Smooth muscle cell (in vitro differentiated cells): ENCODE measurements around the gene CEACAM20. TPM values are rescaled to one million over a fixed set of nuclear protein-coding genes. Genes with fewer than 3 reads are reported as not detected.
"Not testable (repeated sequence)": the region's sequence is repeated elsewhere in the genome, so short reads cannot be mapped to it uniquely, and the experiment has no call there.

Source experiments
- DNase-seq: peaks from one replicate; lab custom pipeline; 2025; ENCODE audit not compliant: unreplicated experiment; lab: John Stamatoyannopoulos, UW
- H2AFZ ChIP-seq: fragments of 200-600 bp; sonication (generic); 2 replicates; pipeline ENCODE4 v1.6.0; 2016; ENCODE audit warnings: antibody characterized with exemption, low read depth, mild to moderate bottlenecking
- H3F3A ChIP-seq: fragments of 200-600 bp; sonication (generic); 2 replicates; pipeline ENCODE4 v1.6.0; 2017; ENCODE audit warnings: antibody characterized with exemption, low read depth
- H3K27ac ChIP-seq: fragments of 200-600 bp; sonication (generic); 2 replicates; pipeline ENCODE4 v1.5.1; 2016; ENCODE audit warnings: low read depth, mild to moderate bottlenecking
- H3K27me3 ChIP-seq: fragments of 200-600 bp; sonication (generic); 2 replicates; pipeline ENCODE4 v1.6.1; 2016; ENCODE audit warnings: low read depth, mild to moderate bottlenecking
- H3K36me3 ChIP-seq: fragments of 200-600 bp; sonication (generic); 2 replicates; pipeline ENCODE4 v1.5.1; 2016; ENCODE audit warnings: low read depth
- H3K4me1 ChIP-seq: fragments of 200-600 bp; sonication (generic); 2 replicates; pipeline ENCODE4 v1.5.1; 2016; ENCODE audit warnings: low read depth
- H3K4me2 ChIP-seq: fragments of 200-600 bp; sonication (generic); 2 replicates; pipeline ENCODE4 v1.6.0; 2016; ENCODE audit warnings: mild to moderate bottlenecking
- H3K4me3 ChIP-seq: fragments of 200-600 bp; sonication (generic); 2 replicates; pipeline ENCODE4 v1.5.1; 2016; ENCODE audit warnings: mild to moderate bottlenecking
- H3K79me2 ChIP-seq: fragments of 200-600 bp; sonication (generic); 2 replicates; pipeline ENCODE4 v1.6.0; 2016; ENCODE audit warnings: low read depth, mild to moderate bottlenecking
- H3K9ac ChIP-seq: fragments of 200-600 bp; sonication (generic); 2 replicates; pipeline ENCODE4 v1.6.0; 2016; ENCODE audit warnings: low read depth
- H3K9me3 ChIP-seq: fragments of 200-600 bp; sonication (generic); replicated peaks from 2 replicates; pipeline ENCODE4 v1.5.1; 2016; ENCODE audit warnings: low read depth
- H4K20me1 ChIP-seq: fragments of 200-600 bp; sonication (generic); 2 replicates; pipeline ENCODE4 v1.6.0; 2016; ENCODE audit warnings: low read depth
- CTCF ChIP-seq: fragments of 200-600 bp; sonication (generic); IDR thresholded peaks from 2 replicates; pipeline ENCODE4 v1.5.1; 2017; ENCODE audit warnings: borderline replicate concordance, mild to moderate bottlenecking, antibody characterized with exemption; ENCODE audit not compliant: insufficient read depth, poor library complexity, severe bottlenecking
- WGBS: methylation state at CpG from one replicate; pipeline ENCODE4 v1.1.7; 2016; ENCODE audit warnings: low lambda C conversion rate; 5-methylcytosine and 5-hydroxymethylcytosine counted together
- polyA plus RNA-seq: library from polyadenylated mRNA; unstranded; fragments of >200 nt; fragmentation: Nextera tagmentation; extraction: Ambion mirVana; gene quantifications from 2 replicates; pipeline ENCODE4 v1.2.1, GENCODE V29; 2016
- total RNA-seq: library from RNA; depleted of rRNA; stranded (reverse); fragments of >200 nt; gene quantifications from 2 replicates; pipeline ENCODE4 v1.2.3, GENCODE V29; 2014

CEACAM20 gene
- total and polyA plus RNA-seq, 2 experiments from 2014 or later: not detected

- Histone ChIP-seq H2AFZ (no peak overlapping the region), H3K27ac (no peak overlapping the region)
- WGBS: 85% methylated on average over 5 of the region's 5 CpGs
Observed at GRCh38 chr19:44551850-44552249, 22.4 kb upstream of the CEACAM20 start.

DNA sequence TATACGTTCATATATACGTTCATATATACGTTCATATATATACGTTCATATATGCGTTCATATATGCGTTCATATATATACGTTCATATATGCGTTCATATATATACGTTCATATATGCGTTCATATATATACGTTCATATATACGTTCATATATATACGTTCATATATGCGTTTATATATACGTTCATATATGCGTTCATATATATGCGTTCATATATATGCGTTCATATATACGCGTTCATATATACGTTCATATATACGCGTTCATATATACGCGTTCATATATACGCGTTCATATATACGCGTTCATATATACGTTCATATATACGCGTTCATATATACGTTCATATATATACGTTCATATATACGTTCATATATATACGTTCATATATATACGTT, 21.5 kb upstream of the CEACAM20 start:
- H4K20me1 ChIP-seq, H3K4me2 ChIP-seq, H3K79me2 ChIP-seq, DNase-seq, H3K9me3 ChIP-seq, H3K27ac ChIP-seq, H3K4me1 ChIP-seq, H3F3A ChIP-seq, H3K4me3 ChIP-seq, H3K27me3 ChIP-seq, H3K36me3 ChIP-seq, H2AFZ ChIP-seq, H3K9ac ChIP-seq: not testable (repeated sequence)
- WGBS: 89% methylated on average over 37 of the region's 37 CpGs

More at GRCh38 chr19:44551850-44552249, 22.4 kb upstream of the CEACAM20 start:
- H3K4me3 ChIP-seq: no peak overlapping the region
- TF ChIP-seq CTCF: no peak
- H3K36me3 ChIP-seq: no peaks in the 10 kb centered on the region
- no peak overlapping the region for H3K9ac ChIP-seq
- no peak overlapping the region for H3K4me2 ChIP-seq
- no peaks in the 10 kb centered on the region for H3F3A ChIP-seq
- no peaks in the 10 kb centered on the region for H4K20me1 ChIP-seq
- no peaks in the 10 kb centered on the region for H3K9me3 ChIP-seq
- no peaks in the 10 kb centered on the region for H3K27me3 ChIP-seq
- H3K79me2 ChIP-seq: no peaks in the 10 kb centered on the region
- H3K4me1 ChIP-seq: no peaks in the 10 kb centered on the region
- no peak for DNase-seq

DNA sequence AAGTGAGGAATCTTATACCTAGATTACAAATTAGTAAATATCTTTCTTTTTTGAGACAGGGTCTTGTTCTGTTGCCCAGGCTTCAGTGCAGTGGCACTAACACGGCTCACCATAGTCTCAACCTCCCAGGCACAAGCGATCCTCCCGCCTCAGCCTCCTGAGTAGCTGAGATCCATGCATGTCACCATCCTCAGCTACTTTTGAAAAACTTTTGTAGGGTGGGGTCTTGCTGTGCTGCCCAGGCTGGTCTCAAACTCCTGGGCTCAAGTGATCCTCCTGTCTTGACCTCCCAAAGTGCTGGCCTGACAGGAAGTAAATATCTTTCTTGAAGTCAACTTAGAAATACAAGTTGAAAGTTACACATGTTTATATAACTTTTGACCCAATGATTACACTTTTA, 20.0 kb upstream of the CEACAM20 start:
- no peak for TF ChIP-seq CTCF
- H3K9me3 ChIP-seq: no peaks in the 10 kb centered on the region
- no peak overlapping the region for H3K4me2 ChIP-seq
- no peaks in the 10 kb centered on the region for H3K36me3 ChIP-seq
- WGBS: 94% methylated on average over 3 of the region's 3 CpGs
- DNase-seq: no peak
- no peaks in the 10 kb centered on the region for H4K20me1 ChIP-seq
- no peaks in the 10 kb centered on the region for H3K27me3 ChIP-seq
- H3F3A ChIP-seq: no peaks in the 10 kb centered on the region
- no peak overlapping the region for H3K27ac ChIP-seq
- H3K79me2 ChIP-seq: no peaks in the 10 kb centered on the region
- H3K4me1 ChIP-seq: no peaks in the 10 kb centered on the region
- no peak overlapping the region for H3K9ac ChIP-seq
- no peak overlapping the region for H3K4me3 ChIP-seq
- no peak overlapping the region for H2AFZ ChIP-seq

- 56% methylated on average over 4 of the region's 4 CpGs for WGBS
- no peak for DNase-seq
- no peaks in the 10 kb centered on the region for H3F3A ChIP-seq
- H3K79me2 ChIP-seq: no peaks in the 10 kb centered on the region
- no peak overlapping the region for H3K27ac ChIP-seq
- no peaks in the 10 kb centered on the region for H3K4me1 ChIP-seq
- H3K36me3 ChIP-seq: no peaks in the 10 kb centered on the region
- H3K4me2 ChIP-seq: no peak overlapping the region
- no peaks in the 10 kb centered on the region for H4K20me1 ChIP-seq
- no peak for TF ChIP-seq CTCF
- H2AFZ ChIP-seq: no peak overlapping the region
- H3K9me3 ChIP-seq: no peaks in the 10 kb centered on the region
- H3K27me3 ChIP-seq: no peaks in the 10 kb centered on the region
- H3K4me3 ChIP-seq: no peak overlapping the region
- H3K9ac ChIP-seq: no peak overlapping the region
Observed at GRCh38 chr19:44548736-44549135, 19.3 kb upstream of the CEACAM20 start.
